NCI-H2171 (cell line): Measurements from ENCODE around the gene C4orf36.

Source experiments
- DNase-seq: peaks from one replicate; lab custom pipeline; 2025; lab: John Stamatoyannopoulos, UW

C4orf36 gene, protein sequence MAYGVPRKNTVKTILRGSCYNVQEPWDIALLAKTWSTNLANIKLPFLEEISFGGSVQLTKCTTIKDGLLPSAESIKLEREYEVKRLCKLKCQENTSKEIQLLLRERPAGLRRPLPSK

DNA sequence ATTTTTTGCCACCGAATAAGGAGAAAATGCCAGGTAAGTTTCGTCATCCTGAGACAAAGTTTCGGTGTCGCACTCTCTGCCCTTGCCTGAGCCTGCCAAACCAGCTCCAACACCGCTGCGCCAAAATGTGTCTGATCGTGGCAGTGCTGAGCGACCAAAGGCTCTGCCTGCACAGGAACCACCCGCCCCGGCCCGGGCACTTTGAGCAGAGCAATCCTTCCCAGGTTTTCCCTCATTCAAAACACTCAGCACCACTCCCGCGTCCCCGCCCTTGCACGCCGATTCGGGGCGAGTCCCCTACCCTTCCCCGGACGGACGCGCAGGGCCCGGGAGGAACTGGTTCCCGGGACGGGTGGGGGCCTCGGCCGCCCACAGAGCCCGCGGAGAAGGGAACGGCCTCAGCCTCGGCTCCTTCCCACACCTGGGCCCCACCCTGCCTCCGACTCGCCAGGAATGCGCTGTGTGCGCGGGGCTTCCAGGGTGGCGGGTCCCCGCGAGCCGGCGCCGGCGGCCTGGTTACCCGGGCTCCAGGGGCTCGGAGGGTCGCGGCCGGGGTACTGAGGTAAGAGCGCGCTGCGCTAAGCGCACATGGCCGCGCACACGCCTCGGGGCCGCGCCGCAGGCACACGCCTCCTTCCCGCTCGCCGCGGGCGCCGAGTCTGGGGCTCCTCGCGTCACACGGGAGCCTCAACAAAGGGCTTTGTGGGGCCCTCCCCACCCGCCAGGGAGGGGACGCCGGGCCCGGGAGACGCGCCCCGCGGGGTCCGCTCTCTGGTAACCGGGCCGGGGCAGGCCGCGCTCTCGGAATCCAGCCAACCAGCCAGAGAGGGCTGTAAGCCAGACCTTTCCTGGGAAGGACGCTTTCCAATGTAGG lies at the start of gene C4orf36:
Gene C4orf36 (minus strand): TSS at position 661 of the 874 bp plus-strand sequence. CDS start 902 bp downstream, outside the sequence.
- DNase-seq, result peak; percentile 54

DNA sequence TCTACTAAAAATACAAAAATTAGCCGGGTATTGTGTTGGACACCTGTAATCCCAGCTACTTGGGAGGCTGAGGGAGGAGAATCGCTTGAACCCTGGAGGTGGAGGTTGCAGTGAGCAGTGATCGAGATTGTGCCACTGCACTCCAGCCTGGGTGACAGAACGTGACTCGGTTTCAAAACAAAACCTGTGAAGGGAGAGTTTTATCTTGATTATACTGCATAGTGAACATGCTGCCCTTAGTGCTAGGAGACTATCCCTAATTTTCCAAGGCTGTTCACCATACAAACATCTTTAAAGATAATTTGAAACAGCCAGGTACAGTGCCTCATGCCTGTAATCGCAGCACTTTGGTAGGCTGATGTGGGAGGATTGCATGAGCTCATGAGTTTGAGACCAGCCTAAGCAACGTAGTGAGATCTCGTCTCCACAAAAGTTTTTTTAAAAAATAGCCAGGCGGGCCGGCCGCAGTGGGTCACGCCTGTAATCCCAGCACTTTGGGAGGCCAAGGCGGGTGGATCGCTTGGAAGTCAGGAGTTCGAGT lies 48.8 kb upstream of the C4orf36 start:
- no peak for DNase-seq

DNA sequence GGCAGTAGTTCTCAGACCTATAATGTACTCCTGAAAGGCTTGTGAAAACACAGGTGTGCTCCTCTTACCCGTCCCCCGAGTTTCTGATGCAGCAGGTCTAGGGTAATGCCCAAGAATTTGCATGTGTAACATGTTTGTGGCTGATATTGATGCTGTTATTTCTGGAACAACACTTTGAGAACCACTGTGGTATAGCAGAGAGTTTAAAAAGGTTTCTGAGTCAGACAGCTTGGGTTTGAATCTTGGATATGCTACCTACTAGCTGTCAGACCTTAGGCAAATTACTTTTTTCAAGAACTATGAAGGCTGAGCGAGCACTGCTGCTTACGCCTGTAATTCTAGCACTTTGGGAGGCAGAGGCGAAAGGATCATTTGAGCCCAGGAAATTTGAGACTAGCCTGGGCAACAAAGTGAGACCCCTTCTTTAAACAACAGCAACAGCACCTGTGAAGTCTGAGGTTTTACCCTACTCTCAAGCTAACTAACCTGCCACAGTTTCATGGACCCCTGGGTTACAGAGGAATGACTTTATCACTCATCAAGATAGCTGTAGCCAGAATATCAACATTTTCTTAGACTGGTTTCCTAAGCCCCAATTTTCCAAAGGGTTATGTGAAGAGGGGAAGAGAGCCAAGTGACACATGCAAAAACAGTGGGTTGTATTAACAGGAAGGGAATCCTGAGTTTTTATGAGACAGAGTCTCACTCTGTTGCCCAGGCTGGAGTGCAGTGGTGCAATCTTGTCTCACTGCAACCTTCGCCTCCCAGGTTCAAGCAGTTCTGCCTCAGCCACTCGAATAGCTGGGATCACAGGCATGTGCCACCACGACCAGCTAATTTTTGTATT lies 47.7 kb upstream of the C4orf36 start:
- no peak for DNase-seq

DNA sequence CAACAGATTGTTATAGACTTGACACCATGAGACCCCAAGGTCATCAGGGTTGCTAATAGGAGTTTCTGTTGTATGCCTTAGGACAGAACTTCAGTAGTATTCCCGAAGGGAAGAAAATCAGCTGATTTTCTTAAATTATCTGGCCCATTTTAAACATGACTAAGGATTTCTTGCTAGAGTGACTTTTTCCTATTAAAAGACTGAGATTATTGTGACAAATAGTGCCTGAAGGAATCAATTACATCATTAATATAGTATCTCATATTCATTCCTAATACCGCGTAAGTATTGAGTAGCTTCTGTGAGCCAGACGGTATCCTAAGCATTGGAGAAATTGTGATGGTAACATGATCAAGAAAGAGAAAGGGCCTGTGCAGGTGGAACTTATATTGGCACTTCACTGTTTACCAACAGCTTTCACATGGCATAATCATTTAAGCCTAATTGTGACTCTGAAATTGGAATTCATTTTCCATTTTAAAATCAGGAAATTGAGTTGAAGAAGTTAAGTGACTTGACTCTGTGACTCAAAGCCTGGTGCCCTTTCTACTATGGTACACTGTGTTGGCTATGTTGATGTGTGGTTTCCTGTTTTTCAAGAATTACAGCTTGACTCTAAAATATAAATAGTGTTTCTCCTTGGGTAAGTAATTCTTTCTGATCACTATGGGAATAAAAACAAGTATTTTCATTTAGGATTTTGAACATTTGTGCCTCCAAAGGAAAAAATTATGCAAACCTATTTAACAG lies 46.7 kb upstream of the C4orf36 start:
- no peak for DNase-seq

DNA sequence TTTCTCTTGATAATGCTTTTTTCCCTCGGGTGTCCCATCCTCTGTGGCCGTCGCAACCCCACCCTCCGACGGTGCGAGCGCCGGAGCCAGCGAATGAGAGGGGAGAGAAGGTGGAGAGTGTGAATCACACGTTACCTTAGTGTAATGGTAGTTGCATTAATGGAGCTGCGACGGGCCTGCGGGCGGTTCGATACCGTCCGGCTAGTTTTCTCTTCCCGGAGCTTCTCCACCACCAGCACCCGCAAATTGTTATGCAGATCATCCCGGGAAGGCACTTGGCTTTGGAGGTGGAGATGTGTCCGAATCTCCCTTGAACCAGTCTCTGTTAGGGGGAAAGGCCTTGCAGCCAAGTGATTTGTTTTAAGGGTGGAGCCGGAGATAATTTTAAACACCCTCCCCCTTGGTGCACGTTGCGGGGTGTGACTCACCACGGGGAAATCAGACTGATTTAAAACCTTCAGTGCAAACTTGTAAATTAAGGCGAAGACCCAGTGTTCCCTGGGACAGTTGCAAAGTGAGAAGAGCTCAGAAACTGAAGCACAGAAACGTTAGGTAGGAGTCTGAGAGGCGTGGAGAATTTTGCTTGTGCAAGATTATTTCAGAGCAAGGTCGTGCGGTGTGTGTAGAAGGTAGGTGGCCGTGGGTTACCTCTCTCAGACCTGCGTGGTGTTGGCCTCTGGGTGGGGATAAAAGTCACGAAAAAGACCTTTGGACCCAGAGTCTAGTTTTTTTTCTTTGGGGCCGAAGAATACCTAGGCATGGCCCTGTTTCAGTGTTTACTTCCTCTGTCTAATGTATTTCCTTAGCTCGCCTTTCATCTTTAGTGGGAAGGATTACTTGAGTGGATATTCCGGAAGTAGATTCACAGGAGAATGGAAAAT lies 43.9 kb upstream of the C4orf36 start:
- no peak for DNase-seq

DNA sequence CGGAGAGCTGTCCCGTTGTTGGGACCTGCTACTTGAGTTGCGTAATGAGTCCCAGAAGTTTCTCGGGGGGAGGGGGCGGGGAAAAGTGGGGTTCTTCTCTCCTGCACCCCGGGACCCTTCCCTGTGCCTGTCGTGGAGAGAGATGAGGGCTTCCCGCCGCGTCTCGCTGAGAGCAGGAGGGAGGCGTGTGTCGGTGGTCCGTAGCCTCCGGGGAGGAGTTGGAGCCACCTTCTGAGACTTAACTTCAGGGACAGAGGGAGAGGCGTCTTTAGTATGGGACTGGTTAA lies 43.3 kb upstream of the C4orf36 start:
- no peak for DNase-seq

DNA sequence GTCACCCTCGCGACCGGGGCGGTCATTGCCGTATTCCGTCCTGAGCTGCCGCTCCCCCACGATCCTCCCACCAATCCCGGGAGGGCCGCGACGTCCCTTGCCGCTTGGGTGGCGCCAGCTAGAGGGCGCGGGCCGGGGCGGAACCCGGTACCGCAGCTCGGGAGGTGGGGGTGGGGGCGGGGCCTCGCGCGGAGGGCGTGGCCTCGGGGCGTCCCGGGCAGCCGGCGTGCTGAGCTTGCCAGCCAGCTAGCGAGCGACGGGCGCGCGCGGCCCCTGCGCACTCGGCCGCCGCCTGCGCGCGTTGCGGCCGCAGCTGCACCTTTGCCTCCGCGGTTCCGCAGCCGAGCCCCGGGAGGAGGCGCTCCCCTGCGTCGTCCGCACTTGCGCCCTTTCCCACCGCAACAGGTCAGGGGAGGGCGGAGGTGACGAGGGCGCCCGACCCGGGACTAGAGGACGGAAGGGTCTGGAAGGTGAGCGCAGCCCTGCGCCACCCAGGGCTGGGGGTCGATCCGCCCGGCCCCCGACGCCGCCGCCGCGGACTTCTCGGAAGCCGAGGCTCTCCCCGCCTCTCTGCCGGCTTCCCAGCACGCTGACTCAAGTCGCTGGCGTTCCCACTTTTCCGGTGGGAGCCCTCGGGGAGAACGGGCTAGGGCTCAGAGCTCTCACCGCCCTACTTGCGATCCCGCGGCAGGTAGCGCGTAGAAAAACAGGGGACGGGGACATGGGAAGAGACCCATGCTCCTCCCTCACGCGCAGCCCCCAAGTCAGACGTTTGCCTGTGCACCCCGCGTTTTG lies 42.7 kb upstream of the C4orf36 start, which contains the start of gene AFF1:
Gene AFF1 (plus strand): TSS at position 241 of the 795 bp plus-strand sequence. CDS start 13,523 bp downstream, outside the sequence.
- DNase-seq, result peak; percentile 39

DNA sequence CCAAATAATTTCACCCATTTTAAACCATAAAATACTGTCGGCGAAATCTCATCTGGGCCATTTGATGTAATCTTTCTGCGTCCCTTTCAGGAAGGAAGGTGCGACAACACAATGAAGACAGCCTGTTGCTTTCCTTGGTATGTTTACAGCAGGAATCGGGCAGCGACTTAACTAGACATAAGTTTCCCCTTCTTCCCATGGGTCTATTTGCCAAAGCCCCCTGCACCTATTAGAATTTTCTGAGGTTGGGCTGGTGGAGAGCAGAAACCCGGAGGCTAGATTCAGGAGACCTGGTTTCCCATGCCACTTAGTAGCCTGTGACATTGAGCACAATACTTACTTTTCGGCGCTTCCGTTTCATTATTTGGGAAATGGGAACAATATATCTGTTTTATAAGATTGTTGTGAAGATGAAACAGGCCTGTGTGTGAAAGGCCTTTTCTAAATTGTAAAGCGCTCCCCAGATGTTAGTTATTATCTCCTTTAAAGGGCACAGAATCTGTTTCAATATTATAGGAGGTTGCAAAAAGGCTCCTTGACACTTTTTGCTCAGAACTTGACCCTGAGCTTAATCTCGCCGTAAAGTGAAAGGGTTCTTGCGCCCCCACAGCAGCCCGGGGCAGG lies 42.0 kb upstream of the C4orf36 start:
- no peak for DNase-seq

DNA sequence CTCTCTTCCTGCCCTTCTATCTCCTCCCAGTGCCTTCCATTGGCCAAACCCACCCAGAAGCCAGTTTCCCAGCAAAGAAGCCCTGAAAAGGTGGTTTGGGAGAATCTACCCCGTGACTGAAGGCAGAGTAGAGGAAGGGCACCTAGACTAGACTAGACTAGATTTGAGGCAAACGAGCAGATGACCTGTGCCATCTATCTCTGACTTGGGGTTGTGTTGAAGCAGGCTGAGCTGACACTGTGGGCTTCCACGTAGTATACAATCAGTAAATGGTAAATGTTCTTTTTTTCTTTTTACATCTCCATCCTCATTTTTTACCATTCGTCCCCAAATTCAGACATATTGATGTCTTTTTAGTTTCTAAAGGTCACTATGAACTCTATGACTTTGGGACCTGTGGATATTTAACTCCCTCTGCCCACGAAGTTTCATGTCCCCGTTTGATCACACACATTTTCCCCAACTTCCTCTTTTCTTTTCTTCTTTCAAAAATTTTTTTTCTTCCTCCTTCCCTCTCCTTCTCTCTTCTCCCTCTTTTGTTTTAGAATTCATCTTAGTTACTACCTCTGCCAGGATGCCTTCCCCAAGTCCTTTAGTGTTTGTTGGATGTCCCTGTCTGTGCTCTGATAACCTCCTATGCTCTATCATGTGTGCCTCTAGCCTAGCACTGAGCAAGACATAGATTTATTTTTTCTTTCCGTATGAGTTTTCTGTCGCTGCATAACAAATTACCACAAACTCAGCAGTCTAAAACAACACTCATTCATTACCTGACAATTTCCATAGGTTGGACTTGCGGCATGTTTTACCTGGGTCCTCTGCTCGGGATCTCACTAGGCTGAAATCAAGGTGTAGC lies 36.4 kb upstream of the C4orf36 start:
- DNase-seq, result no peak

DNA sequence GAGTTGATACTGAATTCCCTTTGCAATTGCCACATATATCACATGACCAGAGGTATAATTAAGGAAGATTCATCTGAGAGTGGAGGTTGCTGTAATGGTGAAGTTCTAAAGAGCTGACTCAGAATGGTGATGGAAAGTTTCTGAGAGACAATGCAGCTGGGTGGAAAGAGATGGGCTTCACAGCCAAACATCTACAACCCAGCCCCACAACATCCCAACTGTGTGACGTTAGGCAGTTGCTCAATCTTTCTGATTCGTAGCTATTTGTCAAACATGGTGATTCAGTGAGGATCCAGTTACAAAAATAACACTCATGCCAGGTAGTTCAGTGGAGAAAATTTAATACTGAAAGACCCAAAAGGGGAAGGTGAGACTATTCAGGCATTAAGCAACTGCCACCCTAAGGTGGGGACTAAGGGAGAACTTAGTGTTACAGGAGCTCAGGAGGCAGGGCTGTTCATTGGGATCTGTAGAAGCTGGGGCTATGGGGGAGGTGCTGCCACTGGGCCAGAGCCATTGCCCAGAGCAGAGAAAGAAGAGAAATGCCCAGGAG lies 35.7 kb upstream of the C4orf36 start:
- no peak for DNase-seq

DNA sequence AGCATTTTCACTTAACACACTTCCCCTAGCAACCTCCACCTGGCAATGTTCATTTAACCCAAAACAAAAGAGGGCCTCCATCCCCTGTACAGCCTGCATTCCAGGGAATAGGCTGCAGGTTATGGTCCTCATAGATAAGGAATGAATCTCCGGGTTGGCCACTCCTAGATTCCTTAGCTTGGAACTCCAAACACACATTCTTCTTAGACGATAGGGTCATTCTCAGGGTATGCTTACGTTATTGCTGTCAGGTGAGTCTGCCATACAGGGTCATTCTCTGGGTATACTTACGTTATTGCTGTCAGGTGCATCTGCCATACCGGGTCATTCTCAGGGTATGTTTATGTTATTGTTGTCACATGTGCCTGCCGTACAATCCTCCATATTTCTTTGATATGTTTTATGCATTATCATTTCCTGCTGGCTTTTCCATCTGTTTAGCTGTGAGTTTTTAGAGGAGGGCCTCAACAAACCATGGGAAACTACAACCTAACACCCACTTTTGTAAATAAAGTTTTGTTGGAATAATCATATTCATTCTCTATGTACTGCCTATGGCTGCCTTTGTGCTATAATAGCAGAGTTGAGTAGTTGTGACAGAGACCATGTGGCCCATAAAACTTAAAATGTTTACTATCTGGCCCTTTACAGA lies 34.3 kb upstream of the C4orf36 start:
- DNase-seq, result no peak

DNA sequence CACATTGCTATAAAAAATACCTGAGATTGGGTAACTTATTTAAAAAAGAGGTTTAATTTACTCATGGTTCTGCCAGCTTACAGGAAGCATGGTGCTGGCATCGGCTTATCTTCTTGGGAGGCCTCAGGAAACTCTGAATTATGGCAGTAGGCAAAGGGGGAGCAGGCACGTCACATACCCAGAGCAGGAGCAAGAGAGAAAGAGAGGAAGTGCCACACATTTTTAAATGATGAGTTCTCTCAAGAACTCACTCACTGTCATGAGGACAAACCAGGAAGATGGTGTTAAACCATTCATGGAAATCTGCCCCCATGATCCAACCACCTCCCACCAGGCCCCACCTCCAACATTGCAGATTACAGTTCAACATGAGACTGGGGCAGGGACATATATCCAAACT lies 32.6 kb upstream of the C4orf36 start:
- no peak for DNase-seq

DNA sequence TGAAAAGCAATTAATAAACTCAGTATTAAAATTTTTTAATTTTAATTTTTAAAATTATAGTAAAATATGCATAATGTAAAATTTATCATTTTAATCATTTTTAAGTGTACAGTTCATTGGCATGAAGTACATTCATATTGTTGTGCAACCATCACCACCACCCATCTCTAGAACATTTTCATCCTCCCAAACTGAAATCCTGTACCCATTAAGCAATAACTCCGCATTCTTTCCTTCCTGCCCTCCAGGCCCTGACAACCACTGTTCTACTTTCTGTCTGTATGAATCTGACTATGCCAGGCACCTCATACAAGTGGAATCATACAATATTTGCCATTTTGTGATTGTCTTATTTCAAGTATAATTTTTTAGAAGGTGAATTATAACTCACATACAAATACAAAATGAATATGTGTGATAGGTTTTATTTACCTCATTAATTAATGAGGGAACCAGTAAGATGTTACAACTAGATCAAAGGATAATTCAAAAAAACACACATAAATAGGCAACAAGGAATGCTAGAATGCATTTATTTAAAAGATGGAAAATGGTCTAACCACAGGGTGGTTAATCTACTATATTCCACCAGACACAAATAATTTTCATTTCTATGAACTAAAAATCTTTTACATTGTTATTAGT lies 29.5 kb upstream of the C4orf36 start:
- no peak for DNase-seq

DNA sequence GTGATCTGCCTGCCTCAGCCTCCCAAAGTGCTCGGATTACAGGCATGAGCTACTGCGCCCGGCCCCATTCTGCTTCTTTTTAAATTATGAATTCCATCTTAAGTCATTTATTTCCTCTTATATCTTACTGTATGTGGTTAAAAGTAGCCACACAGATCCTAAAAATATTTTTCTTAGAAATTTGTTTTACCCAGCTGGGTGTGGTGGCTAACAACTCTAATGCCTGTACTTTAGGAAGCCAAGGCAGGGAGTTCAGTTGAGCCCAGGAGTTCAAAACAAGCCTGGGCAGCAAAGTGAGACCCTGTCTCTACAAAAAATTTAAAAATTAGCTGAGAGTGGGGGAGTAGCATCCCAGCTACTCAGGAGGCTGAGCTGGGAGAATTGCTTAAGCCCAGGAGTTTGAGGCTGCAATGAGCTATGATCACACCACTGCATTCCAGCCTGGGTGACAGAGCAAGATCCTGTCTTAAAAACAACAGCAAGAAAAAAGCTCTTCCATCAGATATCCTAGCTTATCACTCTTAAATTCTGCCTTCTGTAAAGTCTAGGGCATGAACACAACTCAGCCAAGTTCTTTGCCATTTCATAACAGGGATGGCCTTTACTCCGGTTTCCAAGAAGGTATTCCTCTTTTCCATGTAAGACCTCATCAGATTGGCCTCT lies 27.5 kb upstream of the C4orf36 start:
- no peak for DNase-seq

DNA sequence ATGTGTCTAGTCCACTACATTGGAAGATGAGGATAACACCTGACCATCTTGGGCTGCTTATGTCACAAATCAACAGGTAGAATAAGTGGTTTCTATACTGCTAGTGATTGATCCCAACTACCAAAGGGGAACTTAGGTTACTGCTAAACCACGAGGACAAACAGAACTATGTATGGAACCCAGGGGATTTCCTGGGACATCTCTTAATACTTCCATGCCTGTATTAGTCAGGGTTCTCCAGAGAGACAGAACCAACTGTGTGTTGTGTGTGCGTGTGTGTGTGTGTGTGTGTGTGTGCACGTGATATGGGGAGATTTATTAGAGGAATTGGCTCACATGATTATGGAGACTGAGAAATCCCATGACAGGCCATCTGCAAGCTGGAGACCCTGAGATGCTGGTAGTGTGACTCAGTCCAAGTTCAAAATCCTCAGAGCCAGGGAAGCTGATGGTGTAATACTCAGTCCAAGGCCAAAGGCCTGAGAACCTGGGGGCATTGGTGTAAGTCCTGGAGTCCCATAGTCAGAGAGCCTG lies 26.4 kb upstream of the C4orf36 start:
- no peak for DNase-seq
